ENCODE results near the gene FAM9A.
"Not testable (repeated sequence)": the region's sequence is repeated elsewhere in the genome, so short reads cannot be mapped to it uniquely, and the experiment has no call there.

FAM9A gene

GRCh38 chrX:8800351-8800750 lies 832 bp downstream of the FAM9A start:
- not testable (repeated sequence) for DNase-seq

GRCh38 chrX:8799281-8799680 lies 1.9 kb downstream of the FAM9A start:
- not testable (repeated sequence) for DNase-seq

- not testable (repeated sequence) for DNase-seq
These were observed 2.5 kb downstream of the FAM9A start for GRCh38 chrX:8798702-8799101.

GRCh38 chrX:8787119-8787518 lies 14.1 kb downstream of the FAM9A start:
- not testable (repeated sequence) for DNase-seq

- DNase-seq, result no peak
These were observed 17.0 kb downstream of the FAM9A start for GRCh38 chrX:8784162-8784561.

GRCh38 chrX:8783714-8784098 lies 17.5 kb downstream of the FAM9A start:
- no peak for DNase-seq

- peak; percentile 53 for DNase-seq
These were observed 18.0 kb downstream of the FAM9A start for GRCh38 chrX:8783097-8783713.

- DNase-seq, result no peak
These were observed 18.6 kb downstream of the FAM9A start for GRCh38 chrX:8782595-8782994.

- DNase-seq, result not testable (repeated sequence)
These were observed 19.3 kb downstream of the FAM9A start for GRCh38 chrX:8781921-8782320.

- DNase-seq, result no peak
These were observed 28.1 kb downstream of the FAM9A start for GRCh38 chrX:8773117-8773516.

GRCh38 chrX:8760021-8760420 lies 41.2 kb downstream of the FAM9A start:
- DNase-seq, result no peak

- DNase-seq, result not testable (repeated sequence)
These were observed 42.5 kb downstream of the FAM9A start for GRCh38 chrX:8758706-8759105.

- DNase-seq, result not testable (repeated sequence)
These were observed 43.4 kb downstream of the FAM9A start for GRCh38 chrX:8757609-8758389.

- DNase-seq, result no peak
These were observed 45.4 kb downstream of the FAM9A start for GRCh38 chrX:8755813-8756212.

- DNase-seq, result peak; percentile 44
These were observed 46.1 kb downstream of the FAM9A start for GRCh38 chrX:8755116-8755515.

GRCh38 chrX:8749697-8750096 lies 51.5 kb downstream of the FAM9A start:
- DNase-seq, result no peak

- DNase-seq, result peak; percentile 28
These were observed 52.3 kb downstream of the FAM9A start for GRCh38 chrX:8748855-8749254.

GRCh38 chrX:8743126-8743732 lies 58.0 kb downstream of the FAM9A start:
- peak; percentile 38 for DNase-seq

GRCh38 chrX:8741981-8742380 lies 59.2 kb downstream of the FAM9A start:
- DNase-seq, result peak; percentile 2
